Cardiac atrium fibroblast (primary cell): ENCODE results near the gene DNAJB9. TPM values are rescaled to one million over a fixed set of nuclear protein-coding genes. Genes with fewer than 3 reads are reported as not detected.

ENCODE experiments used
- total RNA-seq: library from RNA; depleted of rRNA; stranded (reverse); fragments of >200 nt; gene quantifications from 2 replicates; pipeline ENCODE4 v1.2.3, GENCODE V29; 2015

DNAJB9 gene
- 22.6 and 31.4 TPM in 2 replicates for total RNA-seq

DNA sequence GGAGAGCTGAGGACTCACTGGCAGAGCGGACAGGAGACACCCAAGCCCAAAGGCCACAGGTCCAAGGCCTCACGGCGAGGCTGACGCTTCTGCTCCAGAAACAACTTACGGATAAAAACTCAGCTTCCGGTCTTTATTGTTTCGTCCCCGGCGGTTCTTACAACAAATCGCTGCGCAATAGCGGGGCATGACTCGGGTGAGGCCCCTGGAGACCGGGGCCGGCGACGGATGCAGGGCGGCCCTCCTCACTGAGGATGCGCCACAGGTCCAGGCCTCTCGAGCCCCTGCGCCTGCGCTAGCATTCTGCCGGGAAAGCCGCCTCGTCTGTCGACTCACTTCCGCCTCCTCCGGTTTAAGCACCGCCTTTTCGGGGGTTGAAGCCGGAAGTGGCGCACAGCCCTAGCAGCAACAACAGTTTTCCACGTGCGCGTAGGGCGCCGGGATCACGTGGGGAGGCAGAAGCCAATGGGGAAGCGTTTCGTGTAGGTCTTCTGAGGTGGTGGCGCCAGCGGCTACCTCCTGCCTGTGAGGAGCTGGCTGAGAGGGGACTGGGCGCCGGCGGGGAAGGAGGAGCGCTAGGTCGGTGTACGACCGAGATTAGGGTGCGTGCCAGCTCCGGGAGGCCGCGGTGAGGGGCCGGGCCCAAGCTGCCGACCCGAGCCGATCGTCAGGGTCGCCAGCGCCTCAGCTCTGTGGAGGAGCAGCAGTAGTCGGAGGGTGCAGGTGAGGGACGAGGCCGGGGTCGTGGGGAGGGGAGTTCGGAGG, at the start of gene DNAJB9, which contains the start of gene THAP5:
Gene DNAJB9 (plus strand): TSS at position 494 of the 765 bp plus-strand sequence. CDS start 1,853 bp downstream, outside the sequence.
Gene THAP5 (minus strand): TSS at position 326 of the 765 bp plus-strand sequence. CDS start 137 bp downstream, at position 189.

DNA sequence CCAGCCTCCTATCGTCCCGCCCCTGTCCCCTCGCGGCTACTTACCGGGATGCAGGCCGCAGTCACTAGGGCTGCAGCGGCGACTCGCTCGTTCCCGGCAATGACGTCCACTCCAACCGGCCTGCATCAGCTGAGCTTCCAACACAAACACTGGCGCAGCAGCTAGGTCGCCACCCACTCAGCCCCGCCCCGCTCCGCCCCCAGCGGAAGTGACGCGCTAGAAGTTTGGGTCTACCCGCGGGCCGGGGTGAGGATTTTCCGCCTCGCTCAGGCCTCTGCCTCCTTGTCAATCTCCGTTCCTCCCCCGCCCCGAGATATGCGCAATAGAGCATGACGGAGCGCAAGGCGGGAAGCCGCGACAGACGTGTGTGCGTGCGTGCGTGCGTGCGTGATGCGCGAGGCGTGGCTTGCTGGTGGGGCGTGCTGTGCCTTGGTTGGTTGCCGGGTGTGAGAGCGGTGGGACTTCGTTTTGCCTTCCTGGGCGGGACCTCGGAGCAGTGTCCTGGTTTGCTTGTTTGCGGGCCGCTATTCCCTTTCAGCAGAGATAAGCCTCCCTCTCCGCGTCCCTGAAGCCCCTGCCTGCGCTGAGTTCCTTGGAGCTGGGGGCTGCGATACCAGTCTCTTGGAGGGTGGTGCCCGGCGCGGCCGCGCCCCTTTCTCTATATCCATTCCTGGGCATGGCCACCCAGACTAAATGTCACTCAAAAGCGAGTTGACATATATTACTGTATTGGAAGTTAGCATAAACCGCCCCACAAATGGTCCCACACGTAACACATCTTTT, 43.5 kb upstream of the DNAJB9 start, which contains the start of gene PNPLA8:
Gene PNPLA8 (minus strand): TSS at position 151 of the 783 bp plus-strand sequence. CDS start 10,644 bp downstream, outside the sequence.

Other genes starting within 250 kb of the DNAJB9 start
- 27.4 and 67.4 TPM in 2 replicates for gene NRCAM, start 113.4 kb upstream of the DNAJB9 start, total RNA-seq
- 25.1 and 30.8 TPM in 2 replicates for gene PNPLA8, start 43.7 kb upstream of the DNAJB9 start, total RNA-seq
- 13.4 and 19.9 TPM in 2 replicates for gene THAP5, start 168 bp upstream of the DNAJB9 start, total RNA-seq